Keratinocyte (primary cell): ENCODE results near the gene SLC3A2.

Experiments
- EZH2 ChIP-seq: IDR thresholded peaks from one replicate; pipeline ENCODE4 v1.6.1; 2012; ENCODE audit warnings: inconsistent platforms, mild to moderate bottlenecking, low read length, moderate library complexity
- TF ChIP-seq, protein P1 (sequence below), 3 experiments: IDR thresholded peaks in 1 of 3; conservative IDR thresholded peaks in 1 of 3; optimal IDR thresholded peaks in 1 of 3; 2 replicates in 2 of 3; 3 replicates in 1 of 3; pipeline versions ENCODE3 to v1.5.1; 2011; ENCODE audit warnings: low read length in 3 of 3, mild to moderate bottlenecking in 3 of 3, moderate library complexity in 2 of 3, control low read depth in 1 of 3, inconsistent platforms in 1 of 3; ENCODE audit not compliant: insufficient read depth in 2 of 3; ENCODE audit errors: extremely low read depth in 1 of 3

DNA sequence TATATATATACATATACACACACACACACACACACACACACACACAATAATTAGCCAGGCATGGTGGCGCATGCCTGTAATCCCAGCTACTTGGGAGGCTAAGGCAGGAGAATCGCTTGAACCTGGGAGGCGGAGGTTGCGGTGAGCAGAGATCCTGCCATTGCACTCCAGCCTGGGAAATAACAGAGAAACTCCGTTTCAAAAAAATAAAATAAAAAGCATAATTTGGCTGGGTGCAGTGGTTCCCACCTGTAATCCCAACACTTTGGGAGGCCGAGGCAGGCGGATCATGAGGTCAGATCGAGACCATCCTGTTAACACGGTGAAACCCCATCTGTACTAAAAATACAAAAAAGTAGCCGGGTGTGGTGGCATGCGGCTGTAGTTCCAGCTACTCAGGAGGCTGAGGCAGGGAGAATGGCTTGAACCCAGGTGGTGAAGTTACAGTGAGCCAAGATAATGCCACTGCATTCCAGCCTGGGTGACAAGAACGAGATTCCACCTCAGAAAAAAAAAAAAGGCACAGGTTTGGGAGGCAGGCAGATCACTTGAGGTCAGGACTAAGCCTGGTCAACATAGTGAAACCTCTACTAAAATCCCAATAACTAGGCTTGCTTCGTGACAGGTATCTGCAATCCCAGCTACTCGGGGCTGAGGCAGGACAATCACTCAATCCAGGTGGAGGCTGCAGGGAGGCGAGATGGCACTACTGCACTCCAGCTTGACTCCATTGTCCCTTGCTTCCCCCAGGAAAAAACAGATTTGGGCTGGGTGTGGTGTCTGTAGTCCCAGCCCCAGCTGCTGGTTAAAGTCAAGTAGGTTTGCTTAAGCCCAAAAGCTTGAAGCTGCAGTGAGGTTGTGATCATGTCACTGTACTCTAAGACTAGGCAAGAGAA is 29.5 kb upstream of the SLC3A2 start:
- TF ChIP-seq, protein P1, sequence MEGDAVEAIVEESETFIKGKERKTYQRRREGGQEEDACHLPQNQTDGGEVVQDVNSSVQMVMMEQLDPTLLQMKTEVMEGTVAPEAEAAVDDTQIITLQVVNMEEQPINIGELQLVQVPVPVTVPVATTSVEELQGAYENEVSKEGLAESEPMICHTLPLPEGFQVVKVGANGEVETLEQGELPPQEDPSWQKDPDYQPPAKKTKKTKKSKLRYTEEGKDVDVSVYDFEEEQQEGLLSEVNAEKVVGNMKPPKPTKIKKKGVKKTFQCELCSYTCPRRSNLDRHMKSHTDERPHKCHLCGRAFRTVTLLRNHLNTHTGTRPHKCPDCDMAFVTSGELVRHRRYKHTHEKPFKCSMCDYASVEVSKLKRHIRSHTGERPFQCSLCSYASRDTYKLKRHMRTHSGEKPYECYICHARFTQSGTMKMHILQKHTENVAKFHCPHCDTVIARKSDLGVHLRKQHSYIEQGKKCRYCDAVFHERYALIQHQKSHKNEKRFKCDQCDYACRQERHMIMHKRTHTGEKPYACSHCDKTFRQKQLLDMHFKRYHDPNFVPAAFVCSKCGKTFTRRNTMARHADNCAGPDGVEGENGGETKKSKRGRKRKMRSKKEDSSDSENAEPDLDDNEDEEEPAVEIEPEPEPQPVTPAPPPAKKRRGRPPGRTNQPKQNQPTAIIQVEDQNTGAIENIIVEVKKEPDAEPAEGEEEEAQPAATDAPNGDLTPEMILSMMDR (optimal IDR thresholded peaks at IDR 0.05 in 1 of 3, IDR thresholded peaks at IDR 0.05 in 1 of 3, conservative IDR thresholded peaks at IDR 0.05 in 1 of 3; ENCODE audit: extremely low read depth in 1 of 3, insufficient read depth in 2 of 3, low read length in 3 of 3) = no peak
- no peak for TF ChIP-seq EZH2
